GM21423 (cell line): Measurements from ENCODE around the gene FRMD8.

ENCODE experiments used
- ATAC-seq: cut with Tn5 transposase; IDR thresholded peaks from one replicate; pipeline ENCODE4 v1.9.1; 2021; ENCODE audit warnings: mild to moderate bottlenecking, moderate library complexity; ENCODE audit not compliant: unreplicated experiment

The FRMD8 gene

DNA sequence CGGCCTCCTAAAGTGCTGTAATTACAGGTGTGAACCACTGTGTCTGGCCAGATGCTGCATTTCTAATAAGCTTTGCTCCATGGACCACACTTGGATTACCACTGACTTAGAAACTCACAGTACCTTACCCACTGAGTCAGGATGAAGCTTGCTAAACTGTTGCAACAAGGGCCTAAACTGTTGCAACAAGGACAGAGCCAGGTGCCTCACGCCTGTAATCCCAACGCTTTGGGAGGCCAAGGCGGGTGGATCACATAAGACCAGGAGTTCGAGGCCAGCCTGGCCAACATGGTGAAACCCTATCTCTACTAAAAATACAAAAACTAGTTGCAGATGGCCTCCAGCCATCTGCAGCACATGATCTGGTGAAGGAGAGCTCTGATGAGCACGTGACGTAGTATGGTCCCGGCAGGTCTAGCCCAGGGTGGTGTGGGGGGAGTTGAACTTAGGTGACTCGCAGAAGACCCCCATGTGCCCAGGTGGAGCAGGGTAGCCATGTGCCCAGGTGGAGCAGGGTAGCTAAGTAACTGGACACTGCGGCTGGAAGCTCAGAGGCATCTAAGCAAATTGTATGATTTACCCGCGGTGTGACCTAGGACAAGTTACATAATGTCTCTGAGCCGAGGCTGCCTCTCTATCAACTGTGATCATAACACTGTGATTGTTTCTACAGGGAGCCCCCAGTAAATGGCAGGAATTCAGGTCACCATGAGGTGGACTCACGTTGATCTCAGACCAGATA lies 12.4 kb upstream of the FRMD8 start:
- no peak for ATAC-seq

DNA sequence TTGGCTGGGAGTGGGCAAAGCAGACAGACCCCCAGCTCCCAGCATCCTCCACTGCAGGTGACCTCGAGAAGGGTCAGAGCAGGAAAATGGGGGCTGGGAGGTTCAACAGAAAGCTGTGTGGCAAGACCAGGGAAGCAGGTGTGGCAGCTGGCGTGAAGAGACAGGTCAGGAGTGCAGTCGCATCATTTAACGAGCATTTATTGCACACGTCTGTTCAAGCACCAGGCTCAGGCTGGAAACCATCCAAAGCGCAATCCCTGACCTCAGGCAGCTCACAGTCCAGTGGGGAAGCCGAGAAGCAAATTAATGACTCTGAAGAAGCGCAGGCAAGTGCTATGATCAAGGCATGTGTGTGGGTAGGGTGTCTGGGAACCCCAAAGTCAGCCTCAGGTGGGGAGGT lies 11.4 kb upstream of the FRMD8 start:
- no peak for ATAC-seq

DNA sequence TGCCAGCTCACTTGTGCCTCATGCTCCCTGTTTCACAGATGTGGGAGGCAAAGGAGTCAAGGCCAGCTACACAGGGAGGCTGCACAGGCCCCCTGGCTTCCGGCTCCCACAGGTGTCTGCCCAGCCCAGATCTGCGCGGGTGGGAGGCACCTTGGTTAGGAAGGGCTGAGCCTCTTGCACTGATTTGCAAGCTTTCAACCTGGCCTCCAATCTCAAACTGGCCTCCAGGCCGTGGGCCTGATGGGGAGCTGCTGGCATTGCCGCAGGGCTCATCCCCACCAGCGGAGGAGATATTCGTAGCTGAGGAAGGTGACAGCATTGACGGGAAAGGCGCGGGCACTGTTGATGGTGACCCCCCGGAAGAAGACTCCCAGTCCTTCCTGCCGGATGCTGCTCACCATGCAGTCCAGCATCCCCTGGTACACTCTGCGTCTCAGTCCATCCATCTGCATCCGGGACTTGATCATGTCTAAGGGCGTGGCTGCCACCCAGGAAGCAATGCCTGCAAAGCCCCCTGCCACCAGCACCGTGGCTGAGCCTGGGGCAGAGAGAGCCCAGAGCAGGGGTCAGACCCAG lies 10.2 kb upstream of the FRMD8 start:
- no peak for ATAC-seq

DNA sequence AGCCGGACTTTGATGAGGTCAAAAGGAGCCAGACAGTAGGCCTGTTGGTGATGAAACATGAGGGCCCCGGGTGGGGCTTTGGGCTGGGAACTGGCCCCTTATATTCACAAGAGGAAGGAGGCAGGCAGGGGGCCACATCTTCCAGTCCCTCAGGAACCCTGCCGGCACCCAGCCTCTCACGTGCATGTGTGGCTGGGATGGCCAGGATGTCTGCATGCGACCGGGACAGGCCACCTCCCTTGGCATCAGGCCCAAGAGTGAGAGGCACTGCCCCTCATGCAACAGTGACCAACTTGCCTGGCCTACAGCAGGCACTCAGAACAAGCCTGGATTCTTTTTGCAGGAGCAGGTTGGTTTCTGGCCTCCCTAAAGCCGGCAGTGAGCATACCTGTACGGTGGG lies 9.4 kb upstream of the FRMD8 start:
- ATAC-seq: no peak

- no peak for ATAC-seq
These were observed 8.7 kb upstream of the FRMD8 start for GRCh38 chr11:65377777-65378176.

DNA sequence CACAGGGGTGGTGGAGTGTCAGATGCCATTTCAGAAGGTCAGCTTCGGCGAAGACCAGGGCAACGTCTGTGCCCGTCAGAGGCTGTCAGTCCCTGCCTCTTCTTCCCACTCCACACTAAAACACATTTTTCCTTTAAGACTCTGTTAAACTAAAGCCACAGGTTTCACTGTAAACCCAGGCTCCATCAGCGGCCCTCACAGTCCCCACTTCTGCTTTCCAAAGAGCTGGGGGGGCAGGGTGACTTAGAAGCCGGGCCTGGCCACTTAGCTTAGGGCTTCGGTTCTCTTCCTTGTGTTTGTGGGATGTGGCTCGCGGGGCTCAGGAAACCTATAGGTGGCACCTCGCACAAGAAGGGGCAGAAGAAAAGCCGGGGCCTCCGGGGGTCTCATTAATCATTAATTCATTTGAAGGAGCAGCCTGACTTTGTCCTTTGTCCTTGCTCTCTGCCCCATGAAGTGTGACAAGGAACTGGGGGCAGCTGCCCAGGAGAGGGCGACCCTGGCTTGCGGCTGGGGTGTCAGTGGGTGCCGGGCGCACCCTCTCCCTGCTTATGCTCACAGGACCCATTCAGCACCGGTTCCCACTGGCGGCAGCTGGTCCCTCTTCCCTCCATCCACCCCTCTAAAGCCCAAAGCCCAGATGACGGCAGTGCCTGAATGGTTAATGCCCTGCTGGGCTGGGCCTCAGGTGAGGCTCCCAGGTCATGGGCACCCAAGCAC lies 8.1 kb upstream of the FRMD8 start:
- ATAC-seq: no peak

DNA sequence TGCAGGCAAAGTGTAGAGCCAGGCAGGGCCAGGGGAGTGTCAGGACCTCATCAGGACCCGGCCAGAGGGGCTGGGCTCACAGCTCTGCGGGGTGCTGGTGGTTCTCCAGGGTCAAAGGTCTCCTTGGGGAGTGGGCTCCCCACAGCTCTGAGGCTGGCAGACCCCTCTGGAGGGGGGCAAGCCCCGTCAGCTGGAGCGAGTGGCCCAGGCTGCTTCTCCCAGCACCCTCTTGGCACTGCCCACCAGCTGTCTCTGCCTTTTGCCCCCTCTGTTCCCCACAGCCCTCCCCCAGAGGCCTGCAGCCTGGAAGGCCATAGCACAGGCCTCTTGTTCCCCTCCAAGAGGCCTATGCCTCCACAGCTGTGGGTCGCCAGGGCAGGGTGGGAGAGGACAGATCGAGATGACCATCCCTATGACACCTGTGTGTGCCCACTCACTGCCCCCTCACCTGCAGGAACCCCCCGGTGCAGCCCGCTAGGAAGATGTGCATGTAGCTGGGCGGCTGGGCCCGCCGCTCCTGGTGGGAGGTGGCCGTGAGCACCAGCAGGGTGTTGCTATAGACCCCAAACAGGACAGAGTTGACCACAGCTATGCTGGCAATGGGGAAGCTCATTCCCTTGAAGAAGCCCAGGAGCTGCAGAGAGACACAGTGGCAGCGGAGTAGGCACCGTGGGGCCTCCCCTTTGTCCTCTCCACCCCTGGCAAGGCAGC lies 7.4 kb upstream of the FRMD8 start:
- ATAC-seq: no peak

GRCh38 chr11:65379698-65380459 lies 6.6 kb upstream of the FRMD8 start:
- no peak for ATAC-seq

DNA sequence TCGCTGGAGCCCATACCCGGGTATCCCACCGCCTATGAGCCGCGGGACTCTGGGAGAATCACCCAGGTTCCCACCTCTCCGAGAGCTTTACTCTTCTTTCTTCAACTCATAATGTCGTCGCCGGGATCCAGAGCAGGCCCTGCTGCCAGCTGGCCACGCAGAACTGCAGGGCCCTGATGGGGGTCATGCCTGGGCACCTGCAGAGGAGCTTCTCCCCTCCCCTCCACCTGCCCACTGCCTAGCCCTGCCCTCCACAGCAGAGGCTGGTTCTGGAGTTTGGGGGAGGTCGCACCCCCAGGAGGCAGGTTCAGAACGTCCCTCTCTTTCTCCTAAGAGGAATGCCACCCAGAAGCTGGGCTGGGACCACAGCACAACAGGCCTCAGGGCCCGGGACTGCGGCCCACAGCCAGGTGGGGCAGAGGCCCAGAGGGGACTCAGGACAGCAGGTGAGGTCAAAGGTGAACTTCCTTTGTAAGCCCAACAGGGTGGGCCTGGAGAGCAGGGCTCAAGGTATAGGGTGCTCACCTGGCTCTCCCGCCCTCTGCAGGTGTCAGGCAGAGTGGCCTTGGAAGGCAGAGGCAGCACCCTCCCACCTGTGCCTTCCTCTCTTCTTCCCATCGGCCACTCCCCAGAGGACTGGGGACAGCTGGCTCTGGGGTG lies 5.8 kb upstream of the FRMD8 start:
- no peak for ATAC-seq

DNA sequence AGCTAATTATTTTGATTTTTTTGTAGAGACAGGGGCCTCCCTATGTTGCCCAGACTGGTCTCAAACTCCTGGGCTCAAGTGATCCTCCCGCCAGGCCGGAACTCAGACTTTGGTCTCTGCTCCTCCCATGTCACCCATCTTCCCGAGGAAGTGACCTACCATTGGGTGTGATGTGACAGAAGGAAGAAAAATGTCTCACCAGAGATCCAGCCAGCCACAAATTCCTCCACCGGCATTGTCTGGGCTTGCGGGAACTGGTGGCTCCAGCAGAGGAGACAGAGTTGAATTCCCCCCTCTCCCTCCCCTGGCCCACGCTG lies 4.8 kb upstream of the FRMD8 start:
- ATAC-seq: no peak

DNA sequence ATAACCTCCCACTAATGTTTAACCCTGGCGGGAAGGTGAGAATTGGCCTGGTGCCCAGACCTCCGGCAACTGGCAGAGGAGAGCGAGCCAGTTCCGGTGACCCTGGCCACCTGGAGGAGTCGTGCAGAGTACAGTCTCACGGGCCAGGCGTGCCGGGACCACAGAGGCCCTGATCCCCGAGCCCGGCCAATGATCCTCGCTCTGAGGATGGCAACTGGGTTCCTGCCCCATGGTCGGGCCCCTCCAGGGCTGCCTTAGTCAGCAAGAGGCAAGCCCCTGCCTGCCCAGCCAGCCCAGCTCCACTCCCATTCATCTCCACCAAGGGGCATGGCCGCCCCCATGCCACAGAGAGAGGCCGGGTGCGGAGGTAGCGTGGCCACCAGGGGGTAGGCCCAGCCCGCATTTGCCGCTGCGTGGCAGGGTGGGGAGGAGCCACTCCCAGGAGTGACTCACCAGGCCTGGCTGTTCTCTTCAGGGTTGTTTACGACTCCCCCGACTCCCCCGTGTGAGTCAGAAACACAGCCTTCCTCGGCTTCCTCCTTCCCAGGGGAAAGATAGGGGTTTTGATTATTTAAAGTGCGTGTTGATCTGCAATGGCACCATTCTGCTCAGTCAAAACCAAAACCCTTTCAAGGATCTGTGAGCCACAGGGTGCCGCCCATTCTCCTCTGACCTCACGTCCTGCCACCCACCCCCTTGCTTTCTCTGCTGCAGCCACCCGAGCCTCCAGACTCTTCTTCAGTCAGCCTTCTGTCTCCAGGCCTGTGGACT lies 4.2 kb upstream of the FRMD8 start, which contains the start of gene SLC25A45:
Gene SLC25A45, minus strand, starts transcription at position 614 of the 771 bp plus-strand sequence. CDS start 695 bp downstream, outside the sequence.
- ATAC-seq: peak; percentile 62

DNA sequence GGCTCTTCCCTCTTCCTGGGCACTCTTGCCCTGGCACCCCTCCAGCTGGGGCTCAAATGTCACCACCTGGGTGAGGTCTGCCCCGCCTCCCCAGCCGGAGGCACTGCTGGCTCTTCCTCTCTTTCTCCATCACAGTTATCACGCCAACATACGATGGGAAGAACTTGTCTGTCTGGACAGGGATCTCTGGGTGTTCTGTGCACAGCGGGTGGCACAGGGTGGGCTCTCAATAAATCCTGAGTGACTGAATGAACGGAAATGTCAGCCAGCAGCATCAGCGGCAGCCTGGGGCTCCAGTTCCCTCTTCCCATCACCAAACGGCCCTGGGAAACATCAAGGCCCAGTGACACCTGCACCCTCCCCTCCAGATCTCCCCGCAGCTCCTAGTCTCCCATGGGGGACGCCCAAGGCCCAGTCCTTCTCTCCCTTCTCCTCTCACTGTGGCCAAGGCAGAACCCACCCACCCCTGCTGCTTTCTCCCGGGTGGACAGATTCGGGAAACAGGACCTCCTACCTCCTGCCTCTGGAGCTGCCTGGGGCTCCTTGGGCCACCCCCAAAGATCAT lies 3.6 kb upstream of the FRMD8 start:
- ATAC-seq: no peak

- no peak for ATAC-seq
These were observed 2.7 kb upstream of the FRMD8 start for GRCh38 chr11:65383778-65384177.

DNA sequence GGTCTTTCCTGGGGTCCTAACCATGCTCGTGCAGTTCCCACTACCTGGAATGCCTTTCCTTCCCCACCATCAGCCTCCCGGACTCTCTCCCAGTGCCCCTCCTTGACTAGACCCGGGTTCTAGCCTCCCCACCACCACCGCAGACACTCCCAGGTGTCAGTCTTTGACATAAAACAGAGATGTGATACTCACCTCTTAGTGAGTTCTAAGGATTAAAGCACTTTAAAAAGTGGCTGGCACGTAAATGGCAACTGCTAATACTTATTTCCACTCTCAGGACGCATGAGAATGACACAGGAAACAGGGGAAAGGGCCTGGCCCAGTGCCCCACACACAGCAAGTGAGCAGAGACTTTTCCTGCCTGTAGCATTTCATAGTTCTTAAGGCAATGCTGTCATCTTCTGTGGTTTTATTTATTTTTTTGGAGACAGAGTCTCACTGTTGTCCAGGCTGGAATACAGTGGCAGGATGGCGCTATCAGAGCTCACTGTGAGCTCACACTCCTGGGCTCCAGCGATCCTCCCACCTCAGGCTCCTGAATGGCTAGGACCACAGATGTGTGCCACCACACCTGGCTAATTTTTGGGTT lies 2.0 kb upstream of the FRMD8 start:
- ATAC-seq: no peak

- no peak for ATAC-seq
These were observed 2.3 kb downstream of the FRMD8 start for GRCh38 chr11:65388731-65389130.

- ATAC-seq: no peak
These were observed 3.0 kb downstream of the FRMD8 start for GRCh38 chr11:65389294-65389980.

DNA sequence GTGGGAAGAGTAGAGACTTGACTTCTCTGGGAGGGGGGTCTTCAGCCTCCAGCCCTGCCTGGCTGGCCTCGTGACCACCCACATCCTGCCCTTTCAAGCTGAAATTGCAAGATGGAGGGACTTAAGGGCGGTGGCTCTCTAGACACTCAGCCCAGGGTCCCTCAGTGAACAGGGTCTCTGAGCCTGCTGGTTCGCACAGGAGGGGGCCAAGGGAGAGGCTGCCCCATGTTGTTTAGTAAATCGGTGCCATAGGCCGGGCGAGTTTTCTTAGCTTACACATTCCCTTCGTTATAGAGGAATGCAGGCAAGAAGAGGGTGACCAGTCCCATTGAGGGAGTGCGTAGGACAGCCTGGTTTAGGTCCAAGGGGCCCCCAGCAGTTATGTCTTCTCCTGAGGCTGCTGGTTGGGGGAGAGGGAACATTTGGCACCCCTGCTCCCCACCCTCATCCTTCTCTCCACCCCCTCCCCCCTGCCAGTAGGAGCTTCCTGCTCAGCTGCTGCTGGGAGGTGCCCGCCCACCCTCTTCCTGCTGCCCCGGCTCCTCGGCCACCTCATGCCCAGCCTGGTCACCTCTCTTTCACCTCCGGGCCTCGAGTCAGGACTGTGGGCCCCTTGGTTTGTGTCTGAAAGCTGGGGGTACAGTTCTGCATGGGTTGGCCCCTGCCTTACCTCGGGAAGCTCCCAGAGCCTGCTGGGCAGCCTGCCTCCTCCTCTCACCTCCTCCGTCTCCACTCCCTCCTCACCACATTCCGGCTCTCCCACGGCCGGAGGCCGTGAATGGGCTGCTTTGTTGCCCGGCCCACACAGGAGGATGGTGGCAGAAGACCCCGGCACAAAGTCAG lies 3.9 kb downstream of the FRMD8 start:
- no peak for ATAC-seq
